ENCODE data around the gene F5.

- TF ChIP-seq, protein P1, sequence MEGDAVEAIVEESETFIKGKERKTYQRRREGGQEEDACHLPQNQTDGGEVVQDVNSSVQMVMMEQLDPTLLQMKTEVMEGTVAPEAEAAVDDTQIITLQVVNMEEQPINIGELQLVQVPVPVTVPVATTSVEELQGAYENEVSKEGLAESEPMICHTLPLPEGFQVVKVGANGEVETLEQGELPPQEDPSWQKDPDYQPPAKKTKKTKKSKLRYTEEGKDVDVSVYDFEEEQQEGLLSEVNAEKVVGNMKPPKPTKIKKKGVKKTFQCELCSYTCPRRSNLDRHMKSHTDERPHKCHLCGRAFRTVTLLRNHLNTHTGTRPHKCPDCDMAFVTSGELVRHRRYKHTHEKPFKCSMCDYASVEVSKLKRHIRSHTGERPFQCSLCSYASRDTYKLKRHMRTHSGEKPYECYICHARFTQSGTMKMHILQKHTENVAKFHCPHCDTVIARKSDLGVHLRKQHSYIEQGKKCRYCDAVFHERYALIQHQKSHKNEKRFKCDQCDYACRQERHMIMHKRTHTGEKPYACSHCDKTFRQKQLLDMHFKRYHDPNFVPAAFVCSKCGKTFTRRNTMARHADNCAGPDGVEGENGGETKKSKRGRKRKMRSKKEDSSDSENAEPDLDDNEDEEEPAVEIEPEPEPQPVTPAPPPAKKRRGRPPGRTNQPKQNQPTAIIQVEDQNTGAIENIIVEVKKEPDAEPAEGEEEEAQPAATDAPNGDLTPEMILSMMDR (IDR thresholded peaks at IDR 0.05 in 8 of 11, conservative IDR thresholded peaks at IDR 0.05 in 3 of 11): no peak
- TF ChIP-seq POLR2AphosphoS5 (IDR thresholded peaks at IDR 0.05): no peak
These were observed 91.1 kb downstream of the F5 start for GRCh38 chr1:169495046-169495775.

Measured in spleen (tissue), 7 donors.